Measurements from ENCODE around the gene LTK. TPM values are rescaled to one million over a fixed set of nuclear protein-coding genes. Genes with fewer than 3 reads are reported as not detected.

Gene LTK
- total RNA-seq, 2 experiments from 2014 or later: 5.2 to 5.5 TPM

DNA sequence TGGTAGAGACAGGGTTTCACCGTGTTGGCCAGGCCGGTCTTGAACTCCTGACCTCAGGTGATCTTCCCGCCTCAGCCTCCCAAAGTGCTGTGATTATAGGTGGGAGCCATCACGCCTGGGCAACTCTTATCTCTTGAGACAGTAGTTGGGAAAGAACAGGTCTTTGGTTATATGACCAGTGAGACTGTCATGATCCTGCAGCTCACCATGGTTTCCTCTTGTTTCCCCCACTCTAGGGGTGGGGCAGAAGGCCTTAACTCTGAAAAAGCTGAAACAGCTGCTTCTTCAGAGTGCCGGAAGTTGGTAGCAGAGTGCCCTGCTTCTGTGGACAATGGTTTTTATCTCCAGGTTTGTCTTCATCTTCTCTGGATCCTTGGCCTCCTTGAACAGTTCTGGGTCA is 40.7 kb upstream of the LTK start:
- POLR2A ChIA-PET: no interaction called here
- Mint-ChIP-seq H3K4me3 (no peak overlapping the region), H3K36me3 (ENCODE audit: low read depth) (no peaks in the 10 kb centered on the region), H3K9me3 (no peaks in the 10 kb centered on the region), H3K4me1 (peaks cover 24% of the 10 kb centered on the region), H3K27ac (no peak overlapping the region), H3K27me3 (peaks cover 22% of the 10 kb centered on the region)
- DNase-seq: no peak
- CTCF ChIA-PET: interaction anchor here (1.5 kb wide), 1 partner anchor 8 kb away, joined by 3 read pairs; no protein-coding TSS in a partner anchor

DNA sequence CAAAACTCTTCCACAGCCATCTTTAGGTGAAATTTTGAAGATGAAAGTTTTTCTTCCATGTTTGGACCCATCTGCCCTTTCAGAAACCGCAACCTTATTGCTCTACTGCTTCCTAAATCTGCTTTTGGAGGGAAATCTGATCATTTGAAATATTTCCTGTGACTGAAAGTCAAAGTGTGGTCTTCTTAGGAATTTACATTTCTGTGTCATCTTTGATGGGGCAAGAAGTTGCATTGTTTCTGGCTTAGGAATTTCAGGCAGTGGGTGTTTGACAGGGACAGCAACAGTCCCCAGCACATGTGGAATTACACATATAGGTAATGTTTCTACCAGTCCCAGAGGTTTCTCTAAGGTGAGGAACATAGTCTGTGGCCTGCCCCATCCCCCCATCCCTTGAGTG is 40.1 kb upstream of the LTK start:
- Mint-ChIP-seq H3K36me3 (ENCODE audit: low read depth) (no peaks in the 10 kb centered on the region), H3K27me3 (peaks cover 22% of the 10 kb centered on the region), H3K4me3 (no peak overlapping the region), H3K9me3 (no peaks in the 10 kb centered on the region), H3K4me1 (peaks cover 24% of the 10 kb centered on the region), H3K27ac (no peak overlapping the region)
- CTCF ChIA-PET: interaction anchor here (0.7 kb wide), 1 partner anchor 157 kb away, joined by 3 read pairs; no protein-coding TSS in a partner anchor
- DNase-seq: no peak
- POLR2A ChIA-PET: no interaction called here

DNA sequence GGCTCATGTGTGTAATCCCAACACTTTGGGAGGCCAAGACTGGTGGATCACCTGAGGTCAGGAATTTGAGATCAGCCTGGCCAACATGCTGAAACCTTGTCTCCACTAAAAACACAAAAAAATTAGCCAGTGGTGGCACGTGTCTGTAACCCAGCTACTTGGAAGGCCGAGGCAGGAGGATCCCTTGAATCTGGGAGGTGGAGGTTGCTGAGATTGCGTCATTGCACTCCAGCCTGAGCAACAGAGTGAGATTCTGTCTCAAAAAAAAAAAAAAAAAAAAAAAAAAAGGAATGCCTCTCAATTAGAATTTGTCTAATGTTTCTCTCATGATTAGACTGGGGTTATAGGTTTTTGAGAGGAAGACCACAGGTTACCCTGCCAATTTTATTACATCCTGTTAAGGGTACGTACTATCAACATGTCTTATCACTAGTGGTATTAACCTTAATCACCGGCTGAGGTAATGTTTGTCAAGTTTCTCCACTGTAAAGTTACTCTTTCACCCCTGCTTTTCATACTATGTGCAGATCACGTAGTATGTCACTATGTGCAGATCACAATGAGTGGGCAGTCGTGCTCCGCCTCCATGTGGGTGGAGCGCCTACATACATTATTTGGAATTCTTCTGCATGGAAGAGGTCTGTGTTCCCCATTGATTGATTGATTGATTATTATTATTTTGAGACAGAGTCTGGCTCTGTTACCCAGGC is 36.6 kb upstream of the LTK start:
- Mint-ChIP-seq H3K27me3 (peaks cover 6% of the 10 kb centered on the region), H3K9me3 (no peaks in the 10 kb centered on the region), H3K4me3 (no peak overlapping the region), H3K36me3 (ENCODE audit: low read depth) (no peaks in the 10 kb centered on the region), H3K27ac (no peak overlapping the region), H3K4me1 (peaks cover 10% of the 10 kb centered on the region)
- POLR2A ChIA-PET: no interaction called here
- no peak for DNase-seq
- CTCF ChIA-PET: no interaction called here

DNA sequence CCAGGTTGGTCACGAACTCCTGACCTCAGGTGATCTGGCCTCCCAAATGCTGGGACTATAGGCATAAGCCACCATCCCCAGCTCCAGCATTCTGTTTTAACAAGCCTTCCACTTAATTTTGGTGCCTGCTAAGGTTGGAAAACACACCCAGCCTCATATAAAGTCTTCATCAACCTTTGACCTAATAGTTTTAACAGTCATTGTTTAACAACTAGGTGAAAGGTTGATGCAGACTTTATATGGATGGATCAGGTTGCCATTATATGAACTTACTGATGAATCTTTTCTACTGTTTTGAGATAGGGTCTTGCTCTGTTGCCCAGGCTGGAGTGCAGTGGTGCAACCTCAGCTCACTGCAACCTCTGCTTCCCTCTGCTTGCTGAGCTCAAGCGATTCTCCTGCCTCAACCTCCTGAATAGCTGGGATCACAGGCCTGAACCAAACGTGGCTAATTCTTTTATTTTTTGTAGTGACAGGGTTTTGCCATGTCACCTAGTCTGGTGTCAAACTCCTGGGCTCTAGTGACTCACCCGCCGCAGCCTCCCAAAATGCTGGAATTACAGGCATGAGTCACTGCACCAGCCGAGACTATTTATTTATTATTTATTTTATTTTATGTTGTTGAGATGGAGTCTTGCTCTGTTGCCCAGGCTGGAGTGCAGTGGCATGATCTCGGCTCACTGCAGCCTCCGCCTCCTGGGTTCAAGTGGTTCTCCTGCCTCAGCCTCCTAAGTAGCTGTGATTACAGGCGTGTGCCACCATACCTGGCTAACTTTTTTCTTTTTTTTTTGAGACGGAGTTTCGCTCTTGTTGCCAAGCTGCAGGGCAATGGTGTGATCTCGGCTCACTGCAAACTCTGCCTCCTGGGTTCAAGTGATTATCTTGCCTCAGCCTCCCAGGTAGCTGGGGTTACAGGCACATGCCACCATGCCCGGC is 33.5 kb upstream of the LTK start:
- no peak for DNase-seq
- Mint-ChIP-seq H3K4me1 (peaks cover 15% of the 10 kb centered on the region), H3K9me3 (no peaks in the 10 kb centered on the region), H3K36me3 (ENCODE audit: low read depth) (no peaks in the 10 kb centered on the region), H3K27ac (no peak overlapping the region), H3K4me3 (no peak overlapping the region), H3K27me3 (peaks cover 2% of the 10 kb centered on the region)
- POLR2A ChIA-PET: no interaction called here
- CTCF ChIA-PET: interaction anchor here (1.8 kb wide), 1 partner anchor 11 kb away, joined by 4 read pairs; no protein-coding TSS in a partner anchor

DNA sequence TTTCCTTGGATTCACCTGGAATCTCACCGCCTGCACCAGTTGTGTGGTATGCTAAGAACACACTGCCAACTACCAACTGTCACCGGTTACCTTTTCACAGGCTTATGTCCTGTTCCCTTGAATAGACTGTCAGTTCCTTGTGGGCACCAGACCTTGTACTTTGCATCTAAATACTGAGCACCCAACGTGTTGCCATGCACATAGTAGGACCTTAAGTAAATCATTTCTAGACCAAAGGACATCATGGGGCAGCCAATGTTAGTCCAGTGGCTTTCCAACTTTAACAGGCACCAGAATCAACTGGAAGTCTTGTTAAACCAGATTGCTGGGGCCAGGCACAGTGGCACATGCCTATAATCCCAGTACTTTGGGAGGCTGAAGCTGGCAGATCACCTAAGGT is 31.6 kb upstream of the LTK start:
- no peak overlapping the region for H3K27ac Mint-ChIP-seq
- H3K4me1 Mint-ChIP-seq: peaks cover 16% of the 10 kb centered on the region
- CTCF ChIA-PET: interaction anchor here (1.5 to 1.8 kb wide), 2 partner anchors 13 to 80 kb away, joined by 10 to 16 read pairs; no protein-coding TSS in a partner anchor
- no peaks in the 10 kb centered on the region for H3K9me3 Mint-ChIP-seq
- POLR2A ChIA-PET: interaction anchor here (1.3 to 1.9 kb wide), 3 partner anchors 13 to 80 kb away, joined by 5 to 12 read pairs (median 5); partner anchors contain the start of gene TYRO3
- H3K4me3 Mint-ChIP-seq: peak overlapping the region; percentile 95
- DNase-seq: no peak
- no peaks in the 10 kb centered on the region for H3K36me3 Mint-ChIP-seq (ENCODE audit: low read depth)
- no peaks in the 10 kb centered on the region for H3K27me3 Mint-ChIP-seq

DNA sequence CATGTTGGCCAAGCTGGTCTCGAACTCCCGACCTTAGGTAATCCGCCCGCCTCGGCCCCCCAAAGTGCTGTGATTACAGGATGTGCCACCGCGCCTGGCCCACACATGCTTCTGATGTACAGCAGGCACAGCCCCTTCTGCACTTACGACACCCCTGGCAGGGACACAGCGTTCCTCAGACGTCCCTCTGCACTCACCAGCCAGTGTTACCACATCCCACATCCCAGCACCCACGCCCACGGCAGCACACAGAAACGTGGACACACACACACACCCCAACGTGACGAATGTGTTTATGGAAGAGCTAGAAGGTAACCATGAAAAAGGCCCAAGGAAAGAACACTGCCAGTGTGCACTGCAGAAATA is 31.0 kb upstream of the LTK start:
- Mint-ChIP-seq H3K9me3 (no peaks in the 10 kb centered on the region), H3K27me3 (no peaks in the 10 kb centered on the region), H3K4me3 (peak overlapping the region; percentile 95), H3K27ac (no peak overlapping the region), H3K4me1 (peaks cover 16% of the 10 kb centered on the region), H3K36me3 (ENCODE audit: low read depth) (no peaks in the 10 kb centered on the region)
- ChIA-PET POLR2A (interaction anchor here (0.6 to 1.9 kb wide), 10 partner anchors 10 to 428 kb away, joined by 3 to 12 read pairs (median 4); partner anchors contain the start of genes EHD4, LTK and TYRO3), CTCF (interaction anchor here (0.7 to 1.8 kb wide), 4 partner anchors 13 to 116 kb away, joined by 4 to 16 read pairs (median 7); partner anchors contain the start of gene MGA)
- no peak for DNase-seq

DNA sequence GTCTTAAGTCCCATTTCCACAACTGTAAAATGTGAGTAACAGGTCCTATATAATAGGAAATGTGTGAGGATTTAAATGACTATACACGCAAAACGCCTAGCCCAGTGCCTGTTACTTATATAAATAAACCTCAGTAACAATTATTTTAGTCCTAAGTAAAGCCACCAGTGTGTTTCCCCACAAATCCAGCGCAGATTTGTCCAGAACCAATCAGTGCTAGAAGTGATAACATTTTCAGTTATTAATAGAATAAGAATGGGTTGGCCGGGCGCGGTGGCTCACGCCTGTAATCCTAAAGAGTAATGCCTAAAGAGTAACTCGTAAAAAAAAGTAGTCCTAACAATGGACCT is 29.9 kb upstream of the LTK start:
- CTCF ChIA-PET: interaction anchor here (0.6 to 1.8 kb wide), 4 partner anchors 12 to 267 kb away, joined by 3 to 16 read pairs (median 6); no protein-coding TSS in a partner anchor
- peak overlapping the region; percentile 75 for H3K27ac Mint-ChIP-seq
- no peaks in the 10 kb centered on the region for H3K36me3 Mint-ChIP-seq (ENCODE audit: low read depth)
- no peaks in the 10 kb centered on the region for H3K9me3 Mint-ChIP-seq
- H3K27me3 Mint-ChIP-seq: no peaks in the 10 kb centered on the region
- peaks cover 16% of the 10 kb centered on the region for H3K4me1 Mint-ChIP-seq
- no peak for DNase-seq
- POLR2A ChIA-PET: interaction anchor here (0.6 to 1.9 kb wide), 9 partner anchors 9 to 351 kb away, joined by 3 to 12 read pairs (median 4); partner anchors contain the start of genes LTK and TYRO3
- H3K4me3 Mint-ChIP-seq: peak overlapping the region; percentile 95

DNA sequence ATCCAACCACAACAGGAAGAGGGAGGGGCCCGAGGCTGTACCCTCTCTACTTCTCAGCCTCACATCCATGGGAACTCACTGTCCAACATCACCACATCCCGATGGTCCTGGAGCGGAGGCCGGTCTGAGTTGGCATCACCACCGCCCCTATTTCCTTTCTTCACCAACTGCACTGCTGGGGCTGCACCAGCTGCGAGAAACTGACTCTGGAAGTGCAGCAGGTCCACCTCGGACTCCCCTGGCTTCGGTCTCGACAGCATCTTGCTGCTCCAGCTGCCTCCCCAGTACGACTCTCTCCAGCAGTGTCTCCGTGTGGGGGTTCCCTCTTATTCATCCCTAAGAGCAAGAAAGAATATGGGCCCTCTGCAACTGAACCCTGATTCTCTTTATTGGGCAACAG is 23.2 kb upstream of the LTK start:
- Mint-ChIP-seq H3K4me1 (peaks cover 15% of the 10 kb centered on the region), H3K27me3 (no peaks in the 10 kb centered on the region), H3K4me3 (no peak overlapping the region), H3K36me3 (ENCODE audit: low read depth) (peaks cover 16% of the 10 kb centered on the region), H3K27ac (no peak overlapping the region), H3K9me3 (no peaks in the 10 kb centered on the region)
- DNase-seq: no peak
- POLR2A ChIA-PET: no interaction called here
- CTCF ChIA-PET: no interaction called here

DNA sequence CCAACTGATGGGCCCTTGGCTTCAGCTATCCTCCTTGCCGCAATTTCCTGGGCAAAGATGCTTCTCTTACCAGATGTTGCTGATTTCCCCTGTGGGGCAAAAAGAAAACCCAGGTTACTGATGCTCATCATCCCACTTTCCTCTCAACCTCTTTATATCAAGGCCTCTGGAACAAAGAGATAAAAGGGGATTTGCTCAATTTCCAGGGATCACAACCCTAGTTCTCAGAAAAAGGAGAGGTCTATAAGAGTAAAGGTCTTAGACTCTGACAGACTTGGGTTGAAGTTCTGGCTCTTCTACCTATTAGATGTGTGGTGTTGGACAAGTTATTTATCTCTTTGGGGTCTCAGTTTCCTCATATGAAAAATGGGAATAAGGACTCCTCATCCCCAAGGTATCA is 21.9 kb upstream of the LTK start:
- CTCF ChIA-PET: no interaction called here
- H3K4me1 Mint-ChIP-seq: peaks cover 15% of the 10 kb centered on the region
- H3K4me3 Mint-ChIP-seq: no peak overlapping the region
- peaks cover 23% of the 10 kb centered on the region for H3K36me3 Mint-ChIP-seq (ENCODE audit: low read depth)
- H3K27me3 Mint-ChIP-seq: no peaks in the 10 kb centered on the region
- DNase-seq: no peak
- POLR2A ChIA-PET: no interaction called here
- H3K27ac Mint-ChIP-seq: no peak overlapping the region
- H3K9me3 Mint-ChIP-seq: no peaks in the 10 kb centered on the region

DNA sequence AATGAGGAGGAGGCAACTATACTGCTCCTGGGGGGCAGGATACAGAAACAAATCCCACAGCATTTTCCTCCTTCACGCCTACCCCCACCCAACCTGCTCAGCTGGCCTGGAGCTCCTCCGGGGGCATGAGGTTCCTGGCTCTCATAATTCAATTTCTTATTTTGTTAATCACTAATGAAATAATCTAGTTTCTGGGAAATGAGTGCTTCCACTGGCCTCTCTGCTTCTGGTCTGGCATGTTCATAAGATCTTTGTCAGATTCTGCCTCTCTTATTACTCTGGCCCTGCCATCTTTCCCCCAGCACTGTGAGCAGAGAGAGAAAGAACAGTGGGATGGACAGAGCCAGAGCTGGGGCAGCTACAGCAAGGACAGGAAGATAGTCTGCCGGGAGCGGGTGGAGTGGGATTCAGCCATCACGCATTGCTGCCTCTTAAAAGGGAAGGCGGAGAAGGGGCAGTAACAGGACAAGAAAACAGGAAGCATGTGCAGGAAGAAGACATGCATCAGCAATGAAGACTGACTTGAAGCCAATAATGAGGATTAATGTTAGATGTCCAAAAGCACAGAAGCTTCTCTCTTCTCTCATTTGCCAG is 16.8 kb upstream of the LTK start:
- Mint-ChIP-seq H3K4me3 (no peak overlapping the region), H3K9me3 (no peaks in the 10 kb centered on the region), H3K27me3 (no peaks in the 10 kb centered on the region), H3K36me3 (ENCODE audit: low read depth) (peaks cover 37% of the 10 kb centered on the region), H3K27ac (no peak overlapping the region), H3K4me1 (no peaks in the 10 kb centered on the region)
- CTCF ChIA-PET: no interaction called here
- DNase-seq: no peak
- POLR2A ChIA-PET: no interaction called here

DNA sequence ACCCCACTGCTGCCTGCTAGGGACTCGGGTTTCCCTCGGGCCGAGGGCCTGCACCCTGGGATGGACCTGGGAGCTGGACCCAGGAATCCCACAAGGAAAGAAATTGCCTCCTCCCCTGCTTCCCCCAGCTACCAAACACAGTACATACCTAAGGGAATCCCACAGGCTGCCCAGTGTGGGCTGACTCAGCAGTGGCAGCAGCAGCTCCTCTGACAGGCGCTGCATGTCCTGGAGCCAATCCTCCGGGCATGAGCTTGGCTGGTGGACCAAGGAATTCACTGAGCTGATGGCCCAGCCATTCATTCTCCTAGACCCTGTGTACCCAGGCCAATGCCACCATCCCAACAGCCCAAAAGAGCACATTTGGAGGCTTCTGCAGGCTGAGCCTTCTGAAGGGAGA is 9.5 kb upstream of the LTK start:
- POLR2A ChIA-PET: interaction anchor here (0.6 kb wide), 1 partner anchor 21 kb away, joined by 3 read pairs; the partner anchor contains the start of gene RPAP1
- CTCF ChIA-PET: no interaction called here
- no peaks in the 10 kb centered on the region for H3K9me3 Mint-ChIP-seq
- peaks cover 13% of the 10 kb centered on the region for H3K36me3 Mint-ChIP-seq (ENCODE audit: low read depth)
- H3K27me3 Mint-ChIP-seq: no peaks in the 10 kb centered on the region
- H3K27ac Mint-ChIP-seq: no peak overlapping the region
- DNase-seq: no peak
- no peaks in the 10 kb centered on the region for H3K4me1 Mint-ChIP-seq
- H3K4me3 Mint-ChIP-seq: no peak overlapping the region

DNA sequence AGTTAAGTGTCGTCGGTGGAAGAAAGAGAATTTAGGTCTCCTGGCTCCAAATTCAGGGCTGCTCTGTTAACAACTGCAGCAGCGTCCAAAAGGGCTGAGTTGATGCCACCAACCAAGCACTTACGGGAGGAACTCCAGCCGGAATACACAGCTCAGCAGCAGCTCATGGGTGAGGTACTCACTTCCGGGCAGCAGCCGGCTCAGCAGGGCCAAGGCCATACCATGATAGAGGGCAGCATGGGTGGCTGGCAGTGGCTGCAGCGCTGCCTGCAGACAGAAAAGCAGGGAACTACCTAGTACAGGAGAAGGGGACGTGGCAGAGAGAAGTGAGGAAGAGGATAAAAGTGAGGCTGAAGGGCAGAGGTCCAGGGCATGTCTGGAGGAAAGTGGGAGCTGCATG is 8.0 kb upstream of the LTK start:
- no peak overlapping the region for H3K27ac Mint-ChIP-seq
- no peak overlapping the region for H3K4me3 Mint-ChIP-seq
- peaks cover 8% of the 10 kb centered on the region for H3K36me3 Mint-ChIP-seq (ENCODE audit: low read depth)
- ChIA-PET POLR2A (no interaction called here), CTCF (no interaction called here)
- no peaks in the 10 kb centered on the region for H3K9me3 Mint-ChIP-seq
- no peak for DNase-seq
- H3K4me1 Mint-ChIP-seq: no peaks in the 10 kb centered on the region
- no peaks in the 10 kb centered on the region for H3K27me3 Mint-ChIP-seq

DNA sequence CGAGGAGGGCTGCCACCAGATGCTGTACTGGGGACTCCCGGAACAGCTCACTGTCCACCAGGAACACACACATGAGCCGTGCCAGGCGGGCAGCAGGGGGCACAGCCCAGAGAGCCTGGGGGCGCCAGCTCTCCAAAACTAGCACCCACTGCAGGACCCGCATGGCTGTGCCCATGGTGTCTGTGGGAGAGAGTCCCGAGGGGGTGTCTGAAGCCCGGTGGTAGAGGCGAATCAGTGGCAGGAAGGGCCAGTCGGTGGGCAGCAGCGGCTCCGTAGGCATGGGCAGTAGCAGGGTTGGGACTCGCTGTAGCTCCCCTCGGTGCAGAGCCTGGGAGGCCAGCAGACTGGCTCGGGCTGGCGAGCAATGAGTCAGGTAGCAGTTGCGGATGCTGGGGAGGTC is 7.0 kb upstream of the LTK start:
- no peaks in the 10 kb centered on the region for H3K27me3 Mint-ChIP-seq
- no peak for DNase-seq
- no peak overlapping the region for H3K4me3 Mint-ChIP-seq
- peaks cover 5% of the 10 kb centered on the region for H3K36me3 Mint-ChIP-seq (ENCODE audit: low read depth)
- no peak overlapping the region for H3K27ac Mint-ChIP-seq
- H3K9me3 Mint-ChIP-seq: no peaks in the 10 kb centered on the region
- H3K4me1 Mint-ChIP-seq: peaks cover 1% of the 10 kb centered on the region
- POLR2A ChIA-PET: interaction anchor here (0.9 kb wide), 1 partner anchor 10 kb away, joined by 3 read pairs; no protein-coding TSS in a partner anchor
- CTCF ChIA-PET: interaction anchor here (1.0 kb wide), 1 partner anchor 13 kb away, joined by 3 read pairs; no protein-coding TSS in a partner anchor
